ENCODE measurements around the gene PLGLB2.
"Not testable (repeated sequence)": the region's sequence is repeated elsewhere in the genome, so short reads cannot be mapped to it uniquely, and the experiment has no call there.

PLGLB2 gene

DNA sequence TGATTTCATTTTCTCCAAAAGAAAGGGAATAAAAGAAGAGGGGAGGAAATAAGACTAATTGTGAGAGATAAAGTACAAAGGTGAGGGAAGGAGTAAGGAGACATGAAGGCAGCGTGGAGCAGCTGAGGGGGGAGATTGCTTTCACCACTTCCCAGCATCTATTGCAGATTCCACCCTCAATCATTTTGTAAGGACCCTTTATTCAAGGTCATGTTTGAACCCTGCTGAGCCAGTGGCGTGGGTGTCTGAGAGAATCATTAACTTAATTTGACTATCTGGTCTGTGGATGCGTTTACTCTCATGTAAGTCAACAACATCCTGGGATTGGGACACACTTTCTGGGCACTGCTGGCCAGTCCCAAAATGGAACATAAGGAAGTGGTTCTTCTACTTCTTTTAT is at the start of gene PLGLB2:
Gene PLGLB2, plus strand, starts transcription at position 297 of the 400 bp plus-strand sequence. Its CDS starts 67 bp downstream, at position 364.
- not testable (repeated sequence) for DNase-seq

DNA sequence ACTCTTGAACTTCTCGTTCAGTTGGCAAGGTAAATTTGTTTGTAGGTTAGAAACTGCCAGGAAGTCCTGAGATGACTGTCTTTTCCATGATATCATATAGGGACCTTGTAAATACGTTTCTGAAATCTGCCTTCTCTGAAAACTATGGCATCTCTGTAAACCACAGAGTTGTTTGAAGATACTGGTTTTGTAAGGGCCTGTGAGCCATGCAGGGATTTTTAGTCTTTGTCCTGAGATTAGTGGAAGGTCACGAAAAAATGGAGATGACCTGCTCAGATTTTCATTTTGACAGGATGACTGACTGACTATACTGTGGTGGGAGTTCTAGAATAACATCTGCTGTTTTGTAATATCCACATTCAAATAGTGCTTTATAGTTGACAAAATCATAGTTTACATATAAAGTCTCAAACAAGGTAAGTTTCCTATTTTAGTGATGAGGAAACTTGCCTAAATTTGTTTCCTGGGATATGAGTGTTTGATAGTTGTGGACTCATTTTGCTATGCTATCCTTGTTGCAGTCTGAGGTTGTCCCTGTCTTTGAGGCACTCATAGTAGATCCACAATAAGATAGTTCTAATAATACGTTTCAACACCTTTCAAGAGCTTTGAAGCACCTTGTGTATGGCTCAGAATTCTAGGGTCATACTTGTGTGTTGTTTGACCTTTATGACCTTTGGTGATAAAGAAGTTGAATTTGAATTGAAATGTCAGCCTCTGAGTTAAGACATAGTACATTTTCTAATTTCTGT is 43.1 kb upstream of the PLGLB2 start:
- not testable (repeated sequence) for DNase-seq

- DNase-seq = not testable (repeated sequence)
These were observed 39.5 kb upstream of the PLGLB2 start for GRCh38 chr2:87708368-87708767.

DNA sequence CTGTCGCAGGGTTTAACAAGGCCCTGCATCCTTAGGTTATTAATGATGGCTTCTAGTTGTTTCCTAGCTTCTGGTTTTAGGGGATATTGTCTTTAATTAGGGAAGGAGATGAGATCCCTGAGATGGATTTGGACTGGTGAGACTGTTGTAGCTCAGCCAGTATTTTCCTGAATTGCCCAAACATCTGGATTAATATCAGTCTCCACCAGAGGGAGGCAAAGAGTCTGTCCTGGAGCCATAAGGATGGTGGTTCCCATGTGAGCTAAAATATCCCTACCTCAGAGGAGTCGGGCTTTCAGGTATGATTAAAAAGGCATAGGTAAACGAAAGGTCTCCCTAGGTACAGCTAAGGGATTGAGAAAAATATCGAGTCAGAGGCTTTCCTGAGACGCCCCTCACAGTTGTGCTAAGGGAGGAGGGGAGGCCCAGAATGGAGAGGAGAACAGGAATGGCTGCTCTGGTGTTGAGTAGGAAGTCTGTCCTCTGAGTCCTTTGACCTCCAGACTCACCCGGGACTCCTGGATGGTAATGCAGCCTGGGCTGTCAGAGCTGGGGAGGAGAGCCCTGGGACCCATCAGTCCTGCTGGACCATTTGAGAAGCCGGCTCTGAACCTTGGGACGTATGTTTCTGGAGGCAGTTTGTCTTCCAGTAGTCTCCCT is 19.8 kb upstream of the PLGLB2 start:
- DNase-seq = not testable (repeated sequence)

- DNase-seq = not testable (repeated sequence)
These were observed 7.0 kb upstream of the PLGLB2 start for GRCh38 chr2:87740928-87741327.

- DNase-seq = not testable (repeated sequence)
These were observed 5.3 kb upstream of the PLGLB2 start for GRCh38 chr2:87742393-87743108.

GRCh38 chr2:87743638-87744037 is 4.2 kb upstream of the PLGLB2 start:
- DNase-seq = not testable (repeated sequence)

GRCh38 chr2:87745353-87745951 is 2.4 kb upstream of the PLGLB2 start:
- DNase-seq = not testable (repeated sequence)

GRCh38 chr2:87748524-87748923 is 637 bp downstream of the PLGLB2 start:
- DNase-seq = not testable (repeated sequence)

GRCh38 chr2:87750560-87750959 is 2.7 kb downstream of the PLGLB2 start:
- not testable (repeated sequence) for DNase-seq

GRCh38 chr2:87754759-87755158 is 6.9 kb downstream of the PLGLB2 start:
- DNase-seq = not testable (repeated sequence)
